UCSD-AML1 (cell line): ENCODE data around the gene ALDH9A1.
A peak's percentile ranks its signal among the peaks of the same experiment; 100 is the strongest.
"Not testable (repeated sequence)": the region's sequence is repeated elsewhere in the genome, so short reads cannot be mapped to it uniquely, and the experiment has no call there.

Experiments used
- DNase-seq: peaks from one replicate; lab custom pipeline; 2025; ENCODE audit not compliant: unreplicated experiment; lab: John Stamatoyannopoulos, UW

The ALDH9A1 gene

GRCh38 chr1:165647517-165647916 lies 50.8 kb downstream of the ALDH9A1 start:
- no peak for DNase-seq

GRCh38 chr1:165645654-165646366 lies 52.6 kb downstream of the ALDH9A1 start:
- DNase-seq = no peak

DNA sequence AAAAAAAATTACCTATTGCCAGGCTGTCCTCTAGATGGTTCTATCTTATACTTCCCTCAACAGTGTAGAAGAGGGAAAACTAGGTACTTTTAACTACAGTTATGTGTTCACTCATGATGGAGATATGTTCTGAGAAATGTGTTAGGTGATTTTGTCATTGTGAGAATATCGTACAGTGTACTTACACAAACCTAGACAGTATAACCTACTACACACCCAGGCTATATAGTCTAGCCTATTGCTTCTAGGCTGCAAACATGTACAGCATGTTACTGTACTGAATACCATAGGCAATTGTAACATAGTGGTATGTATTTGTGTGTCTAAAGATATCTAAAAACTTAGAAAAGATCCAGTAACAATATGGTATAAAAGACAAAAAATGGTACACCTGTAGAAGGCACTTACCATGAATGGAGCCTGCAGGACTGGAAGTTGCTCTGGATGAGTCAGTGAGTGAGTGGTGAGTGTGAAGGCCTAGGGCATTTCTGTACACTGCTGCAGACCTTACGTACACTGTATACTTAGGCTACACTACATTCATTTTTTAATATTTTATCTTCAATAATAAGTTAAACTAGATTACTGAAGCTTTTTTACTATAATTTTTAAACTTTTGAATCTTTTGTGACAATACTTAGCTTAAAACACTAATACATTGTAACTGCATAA lies 54.2 kb downstream of the ALDH9A1 start:
- DNase-seq = no peak

DNA sequence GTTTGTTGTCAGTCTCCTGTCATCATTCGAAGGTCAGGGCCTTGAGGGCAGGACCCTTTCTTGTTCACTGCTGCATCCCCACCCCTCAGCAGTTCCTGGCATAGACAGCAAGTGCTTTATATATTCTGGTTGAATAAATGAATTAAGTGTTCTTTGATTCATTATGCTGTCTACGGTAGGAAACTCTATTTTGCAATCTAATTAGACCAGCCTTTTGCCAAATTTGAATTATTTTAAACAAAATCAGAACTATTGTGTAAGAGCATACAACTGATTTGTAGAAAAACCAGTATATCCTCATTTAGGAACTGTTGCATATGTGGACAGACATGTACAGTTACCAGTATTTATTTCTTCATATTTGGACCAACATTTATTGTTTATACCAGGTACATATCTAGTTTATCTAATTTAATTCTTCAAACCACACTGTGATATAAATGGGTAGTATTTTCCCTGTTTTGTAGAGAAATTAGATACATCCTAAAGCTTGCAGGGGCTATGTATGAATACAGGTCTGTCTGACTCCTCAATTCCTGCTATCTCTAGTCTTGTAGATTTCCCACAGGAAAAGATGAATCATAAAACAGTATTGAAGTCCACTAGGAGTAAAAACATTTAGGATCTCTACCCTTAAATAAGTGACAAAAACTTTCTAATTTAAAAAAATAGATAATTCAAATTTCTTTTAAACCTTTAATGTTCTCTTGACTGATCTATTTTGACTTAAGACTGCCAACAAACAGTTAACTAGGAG lies 57.0 kb downstream of the ALDH9A1 start:
- no peak for DNase-seq

DNA sequence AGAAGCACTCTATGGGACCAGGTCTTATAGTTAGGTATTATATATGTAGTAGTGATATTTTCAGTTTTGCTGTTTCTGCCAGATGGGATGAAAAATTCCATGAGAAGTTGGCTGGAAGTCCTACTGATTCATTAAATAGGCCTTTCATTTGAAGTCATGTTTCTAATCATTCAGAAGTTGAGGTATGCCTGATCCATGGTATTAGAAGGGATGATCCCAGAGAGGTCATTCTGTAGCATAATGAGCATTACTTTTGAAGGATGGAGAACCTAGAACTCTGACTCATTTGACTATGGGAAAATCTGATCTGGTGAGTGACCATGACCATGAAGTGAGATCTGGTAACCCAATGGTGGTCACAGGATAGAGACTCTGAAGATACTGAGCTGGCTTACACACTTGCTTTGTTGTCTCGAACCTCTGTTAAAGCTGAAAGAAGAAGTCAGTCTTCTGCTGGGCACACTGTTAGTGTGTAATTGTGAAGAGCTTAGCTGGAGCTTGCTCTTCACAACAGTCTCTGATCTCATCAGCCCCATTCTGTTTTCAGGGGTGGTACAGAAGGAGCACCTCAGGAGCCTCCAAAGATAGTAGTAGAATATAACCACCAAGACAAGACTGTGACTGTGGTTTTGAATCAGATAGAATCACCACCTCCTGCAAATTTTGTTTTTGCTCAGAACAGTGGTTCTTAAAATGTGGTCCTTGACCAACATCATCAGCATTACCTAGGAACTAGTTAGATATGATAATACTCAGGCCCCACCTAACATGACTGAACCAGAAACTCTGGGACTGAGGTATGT lies 58.3 kb downstream of the ALDH9A1 start:
- no peak for DNase-seq

- DNase-seq = not testable (repeated sequence)
These were observed 60.2 kb downstream of the ALDH9A1 start for GRCh38 chr1:165638211-165638610.

DNA sequence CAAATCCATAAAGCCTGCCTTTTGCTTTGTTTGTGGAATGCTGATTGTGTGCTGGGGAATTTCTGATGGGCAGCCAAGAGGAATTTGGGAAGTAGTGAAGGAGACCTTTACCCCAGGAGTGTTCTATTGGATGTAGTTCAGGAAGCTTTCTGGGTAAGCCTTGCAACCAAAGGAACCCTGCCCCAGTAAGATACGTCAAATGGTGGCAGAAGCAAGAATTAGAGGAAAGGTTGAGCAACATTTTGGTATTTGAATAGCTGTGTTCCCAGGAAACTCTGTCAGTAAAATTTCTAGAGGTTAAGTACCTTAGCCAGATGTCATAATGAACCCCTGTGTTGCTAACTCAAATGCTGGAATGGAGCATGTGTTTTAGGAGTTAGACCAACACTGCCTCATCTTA lies 60.9 kb downstream of the ALDH9A1 start:
- DNase-seq = no peak

GRCh38 chr1:165635823-165636222 lies 62.5 kb downstream of the ALDH9A1 start:
- DNase-seq = no peak

- DNase-seq = no peak
These were observed 63.0 kb downstream of the ALDH9A1 start for GRCh38 chr1:165635329-165635728.

DNA sequence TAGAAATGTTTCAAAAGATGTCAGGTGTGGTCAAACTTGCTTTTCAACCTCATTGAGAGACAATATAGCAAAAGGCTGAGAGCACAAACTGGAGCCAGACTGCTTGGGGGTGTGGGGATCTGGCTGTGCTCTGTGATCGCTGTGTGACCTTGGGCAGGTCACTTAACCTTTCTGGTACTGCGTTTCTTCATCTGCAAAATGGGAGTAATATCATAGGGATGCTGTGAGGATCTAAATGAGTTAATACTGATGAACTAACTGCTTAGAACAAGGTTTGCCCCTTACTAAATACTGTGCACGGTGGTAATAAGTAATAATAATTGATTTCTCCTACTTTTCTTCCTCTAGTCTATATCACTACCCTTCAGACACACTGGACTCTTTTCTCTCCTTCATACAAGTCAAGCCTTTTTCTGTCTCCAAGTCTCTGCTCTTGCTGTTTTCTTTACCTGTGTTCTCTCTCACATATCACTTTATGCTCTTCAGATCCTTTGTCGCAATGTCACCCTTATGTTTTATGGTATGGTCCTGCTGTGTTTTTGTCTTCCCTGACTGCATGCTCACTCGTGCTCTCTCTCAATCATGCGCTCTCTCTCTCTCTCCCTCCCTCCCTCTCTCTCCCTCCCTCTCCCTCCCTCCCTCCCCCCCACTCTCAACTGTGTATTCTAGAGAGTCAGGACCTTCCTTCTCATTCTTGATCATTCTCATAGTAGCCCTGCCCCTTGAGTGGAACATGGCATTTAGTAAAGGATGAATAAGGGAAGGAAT lies 64.0 kb downstream of the ALDH9A1 start:
- no peak for DNase-seq

GRCh38 chr1:165633614-165634013 lies 64.7 kb downstream of the ALDH9A1 start:
- no peak for DNase-seq

DNA sequence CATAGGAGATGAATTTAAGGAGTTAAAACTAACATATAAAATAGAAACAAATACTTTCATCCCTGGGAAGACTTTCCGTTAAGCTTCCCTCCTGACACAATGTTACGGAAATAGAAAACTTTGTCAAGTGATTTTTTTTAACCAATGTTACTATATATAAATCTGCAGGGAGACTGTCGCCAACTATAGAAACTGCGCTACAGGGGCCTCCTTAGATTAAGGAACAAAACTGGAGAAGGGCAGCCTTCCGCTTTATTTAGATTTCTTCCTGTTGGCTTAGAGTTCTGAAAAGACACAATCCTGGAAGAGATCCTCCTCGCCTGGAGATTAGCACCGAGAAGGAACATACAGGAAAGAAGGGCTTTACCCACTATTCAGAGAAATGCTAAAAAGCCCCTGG lies 65.9 kb downstream of the ALDH9A1 start:
- no peak for DNase-seq

DNA sequence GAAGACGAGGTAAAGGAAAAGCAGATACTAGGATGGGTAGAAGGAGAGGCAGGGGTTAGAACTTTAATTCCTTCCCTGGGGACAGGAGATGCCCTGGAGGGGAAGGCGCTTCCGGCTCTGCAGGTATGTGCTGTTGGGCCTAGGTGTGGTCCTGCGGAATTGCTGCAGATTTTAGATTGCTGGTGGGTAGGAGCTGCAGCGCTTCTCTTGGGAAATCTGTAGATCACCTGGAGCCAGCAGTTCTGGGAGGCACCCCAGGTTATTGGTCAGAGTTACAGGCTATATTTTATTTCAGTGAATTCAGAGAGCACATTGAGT lies 66.3 kb downstream of the ALDH9A1 start:
- DNase-seq = no peak

GRCh38 chr1:165631342-165632151 lies 66.8 kb downstream of the ALDH9A1 start:
- DNase-seq = peak; percentile 64

DNA sequence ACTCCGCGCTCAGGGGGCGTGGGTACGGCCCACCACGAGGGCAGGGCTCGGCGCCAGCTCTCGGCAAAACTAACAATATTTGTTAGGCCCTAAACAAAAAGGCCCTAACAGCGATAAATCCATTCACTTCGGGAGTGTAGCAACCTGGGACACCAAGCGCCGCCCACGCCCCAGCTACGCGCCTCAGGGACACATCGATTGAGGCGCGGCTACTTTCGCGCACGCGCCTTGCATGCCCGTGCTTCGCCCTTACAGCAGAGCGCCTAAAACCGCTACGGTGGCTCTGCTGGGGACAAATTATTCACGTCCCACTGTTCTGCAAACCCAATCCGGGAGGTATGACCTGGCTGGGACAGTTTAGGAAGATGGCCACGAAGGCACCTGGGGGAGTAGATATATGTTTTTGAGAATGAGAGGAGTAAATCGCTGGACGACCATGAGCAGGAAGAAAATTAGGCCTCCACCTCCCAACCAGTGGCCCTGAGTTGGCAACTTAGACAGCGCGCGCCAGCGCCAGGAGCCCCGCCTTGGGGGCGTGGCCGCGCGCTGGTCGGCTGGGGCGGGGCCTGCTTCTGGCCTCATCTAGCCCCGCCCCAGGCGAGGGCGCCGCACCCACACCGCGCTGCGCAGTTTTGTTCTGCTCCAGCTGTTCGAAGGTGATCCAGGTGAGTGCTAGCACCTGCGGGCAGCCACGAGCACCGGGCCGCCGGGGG lies 67.6 kb downstream of the ALDH9A1 start, which contains the start of gene MGST3:
MGST3 (plus strand) TSS at position 606 of the 713 bp plus-strand sequence. CDS start 18,614 bp downstream, outside the sequence.
- peak; percentile 94 for DNase-seq

- DNase-seq = no peak
These were observed 68.3 kb downstream of the ALDH9A1 start for GRCh38 chr1:165629848-165630628.

- DNase-seq = no peak
These were observed 69.2 kb downstream of the ALDH9A1 start for GRCh38 chr1:165629151-165629550.

DNA sequence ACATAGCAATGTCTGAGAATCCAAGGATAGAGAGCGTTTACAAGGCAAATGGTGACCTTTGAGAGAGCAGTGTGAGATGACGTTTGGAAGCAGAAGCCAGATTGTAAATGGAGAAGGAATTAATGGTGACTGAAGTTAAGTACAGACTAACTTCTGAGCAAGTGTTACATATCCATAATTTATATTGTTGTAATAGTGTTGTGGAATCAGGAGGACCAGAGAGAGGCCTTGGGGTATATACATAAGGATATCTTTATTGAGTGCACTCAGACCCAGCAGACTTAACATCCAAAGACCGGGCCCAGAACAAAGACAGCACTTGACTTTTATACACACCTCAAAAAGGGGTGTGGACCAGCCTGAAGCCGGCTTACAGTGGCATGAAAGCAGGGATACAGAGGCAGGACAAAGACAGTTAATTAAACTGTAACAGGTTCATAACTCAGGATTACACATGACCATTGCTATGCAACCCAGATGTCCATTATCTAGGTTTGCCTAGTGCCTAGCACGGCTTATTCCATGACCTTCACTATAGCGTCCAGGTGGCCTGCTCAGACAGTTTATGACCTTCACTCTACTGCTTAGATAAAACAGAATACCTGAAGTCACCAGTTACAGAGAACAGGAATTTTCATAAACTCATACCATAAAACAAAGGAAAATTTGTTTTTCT lies 70.1 kb downstream of the ALDH9A1 start:
- DNase-seq = no peak
